ENCODE results near the gene INPP1. TPM values are rescaled to one million over a fixed set of nuclear protein-coding genes. Genes with fewer than 3 reads are reported as not detected.

Gene INPP1
- total RNA-seq, 2 donors from 2014 or later, result 35.3 to 39.2 TPM

DNA sequence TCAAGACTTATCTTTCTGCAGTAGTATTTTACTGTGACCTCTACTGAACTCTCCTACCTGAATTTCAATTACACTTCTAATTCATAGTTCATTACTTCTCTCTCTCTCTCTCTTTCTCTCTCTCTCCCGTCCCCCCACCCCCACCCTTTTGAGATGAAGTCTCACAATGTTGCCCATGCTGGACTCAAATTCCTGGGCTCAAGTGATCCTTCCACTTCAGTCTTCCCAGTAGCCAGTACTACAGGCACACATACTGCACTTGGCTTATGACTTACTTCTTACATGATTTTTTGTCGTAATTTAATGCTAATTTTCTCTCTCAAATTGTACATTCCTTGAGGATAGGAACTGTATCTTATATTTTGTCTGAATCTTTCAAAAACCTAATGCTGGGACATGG, 17.8 kb upstream of the INPP1 start:
- DNase-seq, result no peak
- Histone ChIP-seq H3K4me3 (no peak overlapping the region), H3K27ac (no peak overlapping the region), H3K36me3 (no peaks in the 10 kb centered on the region), H3K27me3 (no peaks in the 10 kb centered on the region), H3K4me1 (no peaks in the 10 kb centered on the region), H3K9ac (ENCODE audit: low read depth in 2 of 2, low read length in 2 of 2) (no peak overlapping the region), H3K9me3 (no peaks in the 10 kb centered on the region)
- intact Hi-C loops (cut with DNase I), result loop anchor here (5.0 kb wide), 1 partner anchor 192 kb away; no protein-coding TSS in a partner anchor
- TF ChIP-seq CTCF (IDR thresholded peaks at IDR 0.05), result no peak

GRCh38 chr2:190327867-190328572, 15.4 kb upstream of the INPP1 start:
- DNase-seq, result no peak
- Histone ChIP-seq H3K27ac (no peak overlapping the region), H3K36me3 (no peaks in the 10 kb centered on the region), H3K4me1 (no peaks in the 10 kb centered on the region), H3K9ac (ENCODE audit: low read depth in 2 of 2, low read length in 2 of 2) (no peak overlapping the region), H3K4me3 (no peak overlapping the region), H3K27me3 (no peaks in the 10 kb centered on the region), H3K9me3 (no peaks in the 10 kb centered on the region)
- intact Hi-C loops (cut with DNase I), result loop anchor here (5.0 kb wide), 1 partner anchor 189 kb away; no protein-coding TSS in a partner anchor
- no peak for TF ChIP-seq CTCF (IDR thresholded peaks at IDR 0.05)

- intact Hi-C loops (cut with DNase I), result loop anchor here (5.0 kb wide), 1 partner anchor 189 kb away; no protein-coding TSS in a partner anchor
- no peak overlapping the region for H3K27ac ChIP-seq
- no peak for TF ChIP-seq CTCF (IDR thresholded peaks at IDR 0.05)
- H3K9me3 ChIP-seq, result no peaks in the 10 kb centered on the region
- DNase-seq, result no peak
- no peaks in the 10 kb centered on the region for H3K36me3 ChIP-seq
- no peaks in the 10 kb centered on the region for H3K27me3 ChIP-seq
- H3K4me3 ChIP-seq, result no peak overlapping the region
- no peaks in the 10 kb centered on the region for H3K4me1 ChIP-seq
- no peak overlapping the region for H3K9ac ChIP-seq (ENCODE audit: low read depth in 2 of 2, low read length in 2 of 2)
Observed at GRCh38 chr2:190328573-190329147, 14.7 kb upstream of the INPP1 start.

- no peaks in the 10 kb centered on the region for H3K9me3 ChIP-seq
- no peaks in the 10 kb centered on the region for H3K36me3 ChIP-seq
- no peak for TF ChIP-seq CTCF (IDR thresholded peaks at IDR 0.05)
- intact Hi-C loops (cut with DNase I), result loop anchor here (5.0 kb wide), 1 partner anchor 39 kb away; no protein-coding TSS in a partner anchor
- no peak overlapping the region for H3K27ac ChIP-seq
- H3K4me3 ChIP-seq, result no peak overlapping the region
- no peaks in the 10 kb centered on the region for H3K27me3 ChIP-seq
- no peak for DNase-seq
- H3K9ac ChIP-seq (ENCODE audit: low read depth in 2 of 2, low read length in 2 of 2), result no peak overlapping the region
- no peaks in the 10 kb centered on the region for H3K4me1 ChIP-seq
Observed at GRCh38 chr2:190333395-190333794, 10.0 kb upstream of the INPP1 start.

GRCh38 chr2:190333928-190334327, 9.5 kb upstream of the INPP1 start:
- Histone ChIP-seq H3K27ac (peak overlapping the region; percentile 7), H3K27me3 (no peaks in the 10 kb centered on the region), H3K4me3 (no peak overlapping the region), H3K36me3 (no peaks in the 10 kb centered on the region), H3K9me3 (no peaks in the 10 kb centered on the region), H3K9ac (ENCODE audit: low read depth in 2 of 2, low read length in 2 of 2) (no peak overlapping the region), H3K4me1 (no peaks in the 10 kb centered on the region)
- DNase-seq, result no peak
- intact Hi-C loops (cut with DNase I), result loop anchor here (5.0 kb wide), 1 partner anchor 38 kb away; no protein-coding TSS in a partner anchor
- no peak for TF ChIP-seq CTCF (IDR thresholded peaks at IDR 0.05)
